ENCODE results near the gene CBFA2T3.

GRCh38 chr16:88867581-88868246 lies 109.3 kb downstream of the CBFA2T3 start:
- no peak for TF ChIP-seq CTCF (IDR thresholded peaks at IDR 0.05 in 4 of 5, conservative IDR thresholded peaks at IDR 0.05 in 1 of 5)
- TF ChIP-seq POLR2A (IDR thresholded peaks at IDR 0.05): no peak
